HG03521 (cell line): Measurements from ENCODE around the gene NDUFS8.

Source experiments
- ATAC-seq: cut with Tn5 transposase; IDR thresholded peaks from one replicate; pipeline ENCODE4 v1.9.1; 2021; ENCODE audit warnings: mild to moderate bottlenecking, moderate library complexity; ENCODE audit not compliant: unreplicated experiment

NDUFS8 gene

GRCh38 chr11:68014947-68015447, 15.5 kb upstream of the NDUFS8 start:
- no peak for ATAC-seq

GRCh38 chr11:68015467-68015866, 15.0 kb upstream of the NDUFS8 start:
- ATAC-seq: no peak

- ATAC-seq: no peak
These were observed 14.1 kb upstream of the NDUFS8 start for GRCh38 chr11:68016161-68016903.

- no peak for ATAC-seq
These were observed 13.3 kb upstream of the NDUFS8 start for GRCh38 chr11:68016904-68017817.

GRCh38 chr11:68017980-68018729, 12.3 kb upstream of the NDUFS8 start:
- no peak for ATAC-seq

- no peak for ATAC-seq
These were observed 11.7 kb upstream of the NDUFS8 start for GRCh38 chr11:68018730-68019190.

GRCh38 chr11:68019486-68019885, 11.0 kb upstream of the NDUFS8 start:
- ATAC-seq: no peak

GRCh38 chr11:68020575-68020974, 9.9 kb upstream of the NDUFS8 start:
- no peak for ATAC-seq

- ATAC-seq: no peak
These were observed 9.2 kb upstream of the NDUFS8 start for GRCh38 chr11:68021167-68021787.

GRCh38 chr11:68022531-68022930, 8.0 kb upstream of the NDUFS8 start:
- ATAC-seq: no peak

- no peak for ATAC-seq
These were observed 6.0 kb upstream of the NDUFS8 start for GRCh38 chr11:68024508-68024907.

- no peak for ATAC-seq
These were observed 5.4 kb upstream of the NDUFS8 start for GRCh38 chr11:68025047-68025446.

GRCh38 chr11:68026391-68027105, 3.9 kb upstream of the NDUFS8 start:
- ATAC-seq: no peak

- no peak for ATAC-seq
These were observed 2.8 kb upstream of the NDUFS8 start for GRCh38 chr11:68027667-68028066.

- no peak for ATAC-seq
These were observed 1.5 kb upstream of the NDUFS8 start for GRCh38 chr11:68028802-68029545.

GRCh38 chr11:68031144-68031464, 623 bp downstream of the NDUFS8 start:
- no peak for ATAC-seq

GRCh38 chr11:68032003-68032402, 1.5 kb downstream of the NDUFS8 start:
- no peak for ATAC-seq

- no peak for ATAC-seq
These were observed 2.7 kb downstream of the NDUFS8 start for GRCh38 chr11:68032997-68033707.

GRCh38 chr11:68033708-68034045, 3.2 kb downstream of the NDUFS8 start:
- ATAC-seq: no peak
